B cell (primary cell): ENCODE results near the gene FIBCD1.

ENCODE experiments used
- CTCF ChIP-seq: fragments of 200-600 bp; IDR thresholded peaks from one replicate; pipeline ENCODE4 v1.8.0; 2022; ENCODE audit warnings: antibody characterized with exemption, mild to moderate bottlenecking
- EZH2 ChIP-seq: IDR thresholded peaks from 2 replicates; pipeline ENCODE4 v1.6.1; 2012; ENCODE audit warnings: borderline replicate concordance, low read depth, mild to moderate bottlenecking, moderate library complexity, low read length; ENCODE audit not compliant: insufficient read depth, poor library complexity, severe bottlenecking

- TF ChIP-seq CTCF (no peak), EZH2 (no peak)
Measured at GRCh38 chr9:130885484-130886375, 53.3 kb downstream of the FIBCD1 start.
